ENCODE data around the gene NOL3.

NOL3 gene

DNA sequence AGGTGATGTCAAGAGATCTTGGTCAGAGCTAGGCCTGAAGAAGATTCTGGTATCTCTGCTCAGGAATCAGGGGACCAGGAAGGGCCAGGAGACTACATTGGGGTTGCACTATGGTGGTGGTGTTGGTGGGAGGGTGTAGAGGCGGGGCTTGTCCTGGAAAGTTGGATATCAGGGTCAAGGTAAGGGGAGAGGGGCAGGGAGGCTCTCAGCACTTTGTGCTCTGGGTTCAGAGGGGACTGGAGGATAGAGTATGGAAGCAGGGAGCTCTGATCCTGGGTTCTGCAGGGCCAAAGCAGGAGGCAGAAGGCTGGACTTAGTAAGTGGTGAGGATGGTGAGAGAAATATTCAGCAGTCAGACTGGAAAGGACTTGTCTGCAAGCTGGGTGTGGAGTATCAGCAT is 3.0 kb downstream of the NOL3 start:
- no peak for DNase-seq

DNA sequence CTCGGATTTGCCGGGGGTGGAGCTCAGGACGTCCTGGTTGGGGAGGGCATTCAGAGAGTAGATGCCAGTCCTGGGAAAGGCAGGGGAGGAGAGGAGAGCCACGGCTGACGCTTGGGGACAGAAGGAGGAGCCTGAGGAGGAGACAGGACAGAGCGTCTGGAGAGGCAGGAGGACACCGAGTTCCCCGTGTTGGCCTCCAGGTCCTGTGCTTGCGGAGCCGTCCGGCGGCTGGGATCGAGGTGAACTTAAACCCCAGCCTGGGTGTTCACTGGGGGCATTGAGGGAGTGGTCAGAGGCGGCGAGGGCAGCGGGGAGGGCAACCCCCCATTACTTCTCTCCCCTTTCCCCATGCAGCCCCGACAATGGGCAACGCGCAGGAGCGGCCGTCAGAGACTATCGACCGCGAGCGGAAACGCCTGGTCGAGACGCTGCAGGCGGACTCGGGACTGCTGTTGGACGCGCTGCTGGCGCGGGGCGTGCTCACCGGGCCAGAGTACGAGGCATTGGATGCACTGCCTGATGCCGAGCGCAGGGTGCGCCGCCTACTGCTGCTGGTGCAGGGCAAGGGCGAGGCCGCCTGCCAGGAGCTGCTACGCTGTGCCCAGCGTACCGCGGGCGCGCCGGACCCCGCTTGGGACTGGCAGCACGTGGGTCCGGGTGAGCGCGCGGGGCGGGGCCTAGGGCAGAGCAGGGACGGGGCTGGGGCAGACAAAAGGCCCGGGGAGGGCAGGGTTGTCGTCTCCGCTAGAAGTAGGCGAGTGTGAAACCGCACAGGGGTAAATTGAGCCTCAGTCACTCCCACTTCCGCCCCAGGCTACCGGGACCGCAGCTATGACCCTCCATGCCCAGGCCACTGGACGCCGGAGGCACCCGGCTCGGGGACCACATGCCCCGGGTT is 3.7 kb downstream of the NOL3 start:
- peak; percentile 72 for DNase-seq

DNA sequence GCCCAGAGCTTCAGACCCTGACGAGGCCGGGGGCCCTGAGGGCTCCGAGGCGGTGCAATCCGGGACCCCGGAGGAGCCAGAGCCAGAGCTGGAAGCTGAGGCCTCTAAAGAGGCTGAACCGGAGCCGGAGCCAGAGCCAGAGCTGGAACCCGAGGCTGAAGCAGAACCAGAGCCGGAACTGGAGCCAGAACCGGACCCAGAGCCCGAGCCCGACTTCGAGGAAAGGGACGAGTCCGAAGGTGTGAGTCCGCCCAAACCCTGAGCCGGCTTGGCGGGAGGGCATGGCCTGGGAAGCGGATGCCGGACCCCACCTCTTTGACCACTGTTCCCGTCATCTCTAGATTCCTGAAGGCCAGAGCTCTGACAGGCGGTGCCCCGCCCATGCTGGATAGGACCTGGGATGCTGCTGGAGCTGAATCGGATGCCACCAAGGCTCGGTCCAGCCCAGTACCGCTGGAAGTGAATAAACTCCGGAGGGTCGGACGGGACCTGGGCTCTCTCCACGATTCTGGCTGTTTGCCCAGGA is 4.4 kb downstream of the NOL3 start:
- no peak for DNase-seq

DNA sequence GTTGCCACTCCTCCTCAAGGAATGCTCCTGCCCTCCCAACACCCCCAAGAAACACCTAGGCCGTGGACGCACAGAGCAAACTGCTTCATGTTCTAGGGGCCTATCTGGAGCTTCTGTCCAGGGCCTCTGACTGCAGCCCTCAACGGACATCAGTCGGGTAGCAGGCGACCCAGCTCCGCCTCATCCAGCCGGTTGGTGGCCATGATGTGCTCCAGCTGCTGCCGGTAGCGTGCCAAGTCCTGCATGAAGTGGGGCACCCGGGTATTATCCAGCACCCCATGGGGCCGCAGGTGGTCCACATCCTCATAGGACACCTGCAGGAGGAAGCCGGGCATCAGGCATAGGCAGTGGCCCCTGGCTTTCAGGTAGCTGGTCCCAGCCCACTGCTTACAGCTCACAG is 6.3 kb downstream of the NOL3 start:
- DNase-seq = no peak

DNA sequence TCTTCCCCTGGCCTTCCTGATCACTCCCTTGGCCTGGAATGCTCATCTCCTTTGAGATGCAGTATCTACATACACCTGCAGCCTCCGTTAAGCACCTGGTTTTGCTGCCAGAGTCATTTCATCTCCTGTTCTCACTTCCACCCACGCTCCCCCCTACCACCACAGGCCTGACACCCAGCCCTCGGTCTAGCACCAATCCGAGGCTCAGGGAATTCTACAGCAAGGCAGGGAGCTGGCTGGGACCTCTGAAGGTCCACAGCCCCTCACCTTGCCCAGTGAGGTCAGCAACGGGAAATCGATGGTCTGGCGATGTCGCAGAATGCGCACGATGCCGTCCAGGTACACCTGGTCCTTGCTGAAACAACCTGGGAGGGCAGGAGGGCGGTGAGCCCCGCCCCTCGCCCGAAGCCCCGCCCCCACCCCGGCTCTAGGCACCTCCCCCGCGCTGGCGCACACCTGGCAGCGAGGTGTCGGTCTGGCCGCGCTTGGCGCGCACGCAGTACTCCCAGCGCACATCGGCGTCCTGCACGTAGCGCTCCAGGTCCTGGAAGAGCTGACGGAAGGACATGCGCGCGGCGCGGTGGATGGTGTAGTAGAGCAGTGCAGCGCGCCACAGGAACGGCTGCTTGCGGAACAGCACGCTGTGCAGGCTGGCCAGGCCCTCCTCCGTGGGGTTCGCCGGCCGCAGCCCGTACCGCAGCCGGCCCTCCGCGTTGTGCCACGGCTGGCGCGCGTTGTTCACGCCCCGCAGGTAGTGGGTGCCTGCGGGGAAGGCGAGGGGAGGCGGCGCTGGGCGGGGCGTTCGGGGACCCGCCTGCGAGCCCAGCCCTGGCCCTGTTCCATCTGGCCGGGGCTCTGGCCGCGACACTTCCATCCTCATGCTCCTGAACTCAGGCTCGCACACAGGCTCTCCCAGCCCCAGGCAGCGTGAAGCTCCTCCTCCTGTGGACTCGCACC is 7.7 kb downstream of the NOL3 start:
- peak; percentile 31 for DNase-seq

DNA sequence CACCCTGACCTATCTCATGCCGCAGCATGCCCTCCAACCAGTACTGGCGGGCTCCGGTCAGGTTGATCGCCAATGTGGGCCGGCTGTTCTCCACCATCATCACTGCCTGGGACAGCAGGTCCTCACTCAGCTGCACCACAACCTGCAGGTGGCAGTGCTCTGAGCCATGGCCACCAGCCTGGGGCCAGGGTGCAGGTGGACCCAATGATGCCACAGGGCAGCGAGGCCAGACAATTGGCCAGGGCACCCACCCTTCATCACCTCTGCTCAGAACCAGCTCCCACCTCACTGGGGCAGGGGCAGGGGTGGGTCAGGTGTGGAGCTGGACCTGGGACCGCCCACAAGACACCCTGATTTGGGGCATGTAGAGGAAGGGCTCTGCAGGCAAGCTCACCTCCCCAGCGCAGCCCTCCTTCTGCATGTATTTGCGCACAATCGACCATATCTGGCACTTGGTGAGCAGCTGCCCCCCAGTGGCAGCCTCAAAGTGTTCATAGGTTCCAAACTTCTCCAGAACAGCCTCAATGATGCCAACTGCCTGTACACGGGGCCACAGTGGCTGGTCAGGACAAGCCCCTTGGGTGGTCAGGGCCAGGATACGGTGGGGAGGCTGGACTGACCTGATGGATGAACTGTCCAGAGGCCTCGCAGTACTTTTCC is 9.2 kb downstream of the NOL3 start:
- no peak for DNase-seq

DNA sequence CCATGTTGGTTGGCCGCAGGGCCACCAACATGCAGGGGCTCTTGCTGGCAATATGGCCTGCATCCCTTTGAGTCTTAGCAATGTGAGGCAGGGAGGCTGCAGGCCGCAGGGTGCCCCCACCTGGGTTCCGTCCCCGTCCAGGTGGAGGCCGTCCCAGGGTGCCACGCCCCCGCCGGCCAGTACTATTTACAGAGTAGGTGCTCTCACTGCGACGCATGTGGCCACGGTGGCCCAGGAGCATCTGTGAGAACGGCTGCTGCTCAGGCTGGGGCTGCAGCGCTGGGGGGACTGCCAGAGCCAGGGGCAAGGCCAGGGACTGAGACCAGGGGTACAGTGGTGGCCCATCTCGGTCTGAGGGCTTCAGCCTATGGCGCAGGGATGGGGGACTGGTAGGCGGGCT is 9.8 kb downstream of the NOL3 start:
- no peak for DNase-seq

DNA sequence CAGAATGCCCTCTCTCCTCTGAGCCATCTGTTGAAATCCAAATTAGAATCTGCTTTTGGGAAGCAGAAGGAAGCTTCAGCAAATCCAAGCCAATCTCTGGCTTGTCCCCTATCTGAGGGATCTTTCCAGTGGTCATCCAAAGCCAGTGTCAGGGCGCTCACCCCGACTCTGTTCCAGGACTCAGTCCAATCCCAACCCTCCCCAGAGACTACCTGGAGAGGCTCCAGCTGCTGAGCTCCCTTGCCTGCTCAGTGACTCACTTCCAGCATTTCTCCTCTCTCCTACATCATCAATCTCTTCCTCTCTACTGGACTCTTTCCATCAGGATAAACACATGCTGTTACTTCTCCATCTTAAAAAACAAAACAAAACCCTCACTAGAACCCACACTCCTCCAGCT is 11.0 kb downstream of the NOL3 start:
- DNase-seq = peak; percentile 88

DNA sequence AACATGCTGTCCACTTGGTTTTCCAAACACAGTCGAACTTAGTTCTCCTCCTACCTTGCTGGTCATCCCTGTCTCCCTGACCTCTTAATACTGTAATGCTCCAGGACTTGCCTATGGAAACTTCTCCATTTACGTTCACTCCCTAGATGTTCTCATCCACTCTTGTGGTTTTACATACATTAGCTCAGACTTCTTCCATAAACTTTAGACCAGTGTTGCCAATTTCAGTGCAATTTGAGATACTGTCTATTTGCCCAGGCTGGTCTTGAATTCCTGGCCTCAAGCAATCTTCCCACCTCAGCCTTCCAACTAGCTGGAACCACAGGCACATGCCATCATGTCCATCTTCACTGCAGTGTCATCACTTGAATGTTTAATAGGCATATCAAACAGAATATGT is 11.9 kb downstream of the NOL3 start:
- DNase-seq = no peak

DNA sequence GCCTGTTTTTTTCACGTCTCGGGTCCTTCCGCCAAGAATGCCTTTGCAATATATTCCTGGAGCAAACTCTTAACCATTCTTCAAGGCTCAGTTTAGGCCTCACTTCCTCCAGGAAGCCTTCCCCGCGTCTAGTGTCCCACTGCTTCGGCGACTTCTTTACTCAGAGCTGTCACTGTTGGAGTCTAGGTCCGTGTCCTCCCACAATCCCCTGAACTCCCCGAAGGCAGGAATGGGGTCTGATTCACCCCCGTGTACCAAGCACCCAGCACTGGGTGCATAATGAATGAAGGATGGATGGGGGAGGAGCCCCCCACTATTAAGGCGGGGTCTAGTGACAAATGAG is 12.9 kb downstream of the NOL3 start:
- DNase-seq = no peak

DNA sequence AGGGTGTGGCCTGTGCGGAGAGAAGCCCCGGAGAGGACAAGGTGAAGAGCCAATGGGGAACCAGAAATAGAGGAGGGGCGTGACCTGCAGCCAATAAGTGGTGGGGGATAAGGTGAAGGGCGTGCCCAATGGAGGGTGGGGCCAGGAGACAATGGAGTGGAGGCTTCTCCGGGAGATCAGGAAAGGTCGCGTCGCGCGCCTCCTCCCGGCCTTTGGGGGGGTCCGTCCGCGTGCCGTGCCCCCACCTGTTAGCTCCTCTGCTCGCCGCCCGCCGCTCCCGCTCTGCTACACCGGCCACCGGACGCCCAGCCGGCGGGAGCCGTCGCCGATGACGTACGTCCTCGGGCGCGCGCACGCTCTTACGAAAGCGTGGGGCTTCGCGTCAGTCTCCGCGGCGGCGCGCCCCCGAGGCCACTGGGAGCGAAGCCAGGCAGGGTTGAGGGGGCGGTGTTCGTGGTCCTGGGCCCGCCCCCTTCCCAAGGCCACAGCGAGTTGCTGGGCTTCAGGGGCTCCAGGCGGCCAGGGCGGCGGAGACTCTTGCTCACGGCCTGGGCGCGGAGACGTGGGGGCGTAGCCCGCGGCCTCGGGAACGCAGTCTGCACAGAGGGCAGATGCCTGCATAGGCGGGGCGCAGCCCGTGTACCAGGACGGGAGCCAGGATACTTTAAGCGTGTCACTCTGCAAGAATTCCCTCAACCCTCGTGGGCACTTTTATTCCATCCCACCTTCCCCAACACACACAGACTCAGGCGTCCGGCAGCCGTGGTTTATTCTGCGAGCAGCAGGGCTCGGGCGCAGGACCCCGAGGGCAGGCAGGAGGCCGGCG is 13.5 kb downstream of the NOL3 start, which contains the start of gene MATCAP1:
MATCAP1 (minus strand) TSS at position 337 of the 826 bp plus-strand sequence. CDS start 3,353 bp downstream, outside the sequence.
- DNase-seq = peak; percentile 98

DNA sequence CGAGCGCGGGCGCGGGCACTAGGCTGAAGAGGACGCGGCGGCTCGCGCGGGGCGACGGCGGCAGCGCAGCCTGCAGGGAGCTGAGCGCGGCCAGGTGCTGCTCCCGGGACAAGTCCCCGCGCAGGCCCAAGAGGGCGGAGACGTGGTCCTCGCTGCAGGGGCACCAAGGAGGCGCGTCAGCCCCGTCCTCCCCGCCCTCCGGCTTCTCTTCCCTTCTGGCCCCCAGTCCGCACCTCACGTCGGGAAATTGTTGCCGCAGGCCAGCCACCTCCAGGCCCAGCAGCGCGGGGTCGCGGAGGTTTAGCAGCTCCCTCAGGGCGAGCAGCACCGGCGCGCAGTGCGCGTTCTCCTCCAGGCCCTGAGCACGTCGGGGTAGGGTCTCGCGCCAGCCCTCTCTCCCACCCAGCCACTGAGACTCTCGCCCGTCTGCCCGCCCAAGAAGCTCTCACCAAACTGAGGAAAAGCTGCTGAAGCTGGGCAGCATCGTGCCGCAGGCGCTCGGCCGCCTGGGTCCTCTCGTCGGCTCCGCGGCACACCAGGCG is 14.2 kb downstream of the NOL3 start:
- no peak for DNase-seq

DNA sequence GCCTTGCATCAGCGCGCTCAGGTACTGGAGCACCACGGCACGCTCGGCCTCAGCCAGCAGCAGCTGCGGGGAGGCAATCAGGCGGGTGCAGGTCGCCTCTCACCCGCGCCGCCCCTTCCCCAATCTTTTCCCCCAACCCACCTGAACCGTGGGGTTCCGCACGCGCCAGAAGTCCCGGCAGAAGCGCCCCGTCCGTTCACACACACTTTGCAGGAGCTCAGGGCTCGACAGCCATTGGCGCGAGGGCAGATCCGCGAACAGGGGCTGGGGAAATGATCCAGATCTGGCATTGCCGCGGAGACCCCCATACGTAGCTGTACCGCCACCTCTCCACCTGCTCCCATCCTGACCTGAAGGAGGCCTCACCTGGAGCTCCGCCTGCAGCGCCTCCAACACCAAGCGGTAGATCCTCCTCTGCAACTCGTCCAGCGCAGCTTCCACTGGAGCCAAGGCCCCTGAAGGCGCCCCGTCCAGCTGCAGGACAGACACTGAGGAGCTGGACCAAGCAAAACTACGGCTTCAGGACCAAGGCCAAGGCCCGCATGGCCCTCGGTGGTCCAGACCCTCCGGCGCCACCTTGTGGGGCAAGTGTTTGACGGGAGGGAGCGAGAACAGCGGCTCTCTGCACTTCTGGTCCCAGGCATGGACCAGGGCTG is 14.8 kb downstream of the NOL3 start:
- DNase-seq = peak; percentile 85

DNA sequence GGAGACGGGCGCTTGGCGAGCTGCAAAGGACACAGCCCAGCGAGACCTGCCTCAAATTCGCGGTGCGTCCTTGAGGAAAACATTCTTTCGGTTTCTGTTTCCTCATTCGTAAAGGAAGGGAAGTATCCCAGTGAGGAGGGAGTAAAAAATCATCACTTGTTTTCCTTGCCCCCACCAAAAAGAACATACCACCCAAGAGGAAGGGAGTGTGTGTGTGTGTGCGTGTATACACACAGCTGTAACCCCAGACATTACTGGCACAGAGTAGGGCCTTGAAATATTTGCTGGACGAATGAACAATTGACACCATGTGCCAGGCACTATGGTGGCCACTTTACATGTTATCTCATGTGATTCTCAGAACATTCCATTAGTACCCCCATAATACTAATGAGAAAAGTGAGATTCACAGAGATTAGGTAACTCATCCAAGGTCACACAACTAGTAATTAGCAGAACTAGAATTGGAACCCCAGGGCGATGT is 15.4 kb downstream of the NOL3 start:
- no peak for DNase-seq

DNA sequence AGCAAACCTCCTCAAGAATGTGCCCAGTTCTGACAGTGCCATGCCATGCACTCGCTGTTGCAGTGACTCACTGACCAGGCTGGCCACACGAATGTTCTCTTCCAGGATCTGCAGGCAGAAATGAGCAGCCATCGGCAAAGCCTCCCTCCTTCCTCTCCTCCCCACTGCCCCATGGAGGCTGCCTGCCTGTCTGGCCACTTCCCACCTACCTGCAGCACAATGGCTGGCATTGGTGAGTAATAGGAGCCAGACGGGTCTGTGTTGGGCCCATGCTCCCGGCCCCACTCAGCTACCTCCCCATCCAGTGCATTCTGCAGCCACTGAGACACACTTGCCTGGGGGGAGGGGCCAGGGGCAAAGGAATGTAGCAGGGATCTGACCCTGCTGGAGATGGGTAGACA is 16.2 kb downstream of the NOL3 start:
- no peak for DNase-seq

DNA sequence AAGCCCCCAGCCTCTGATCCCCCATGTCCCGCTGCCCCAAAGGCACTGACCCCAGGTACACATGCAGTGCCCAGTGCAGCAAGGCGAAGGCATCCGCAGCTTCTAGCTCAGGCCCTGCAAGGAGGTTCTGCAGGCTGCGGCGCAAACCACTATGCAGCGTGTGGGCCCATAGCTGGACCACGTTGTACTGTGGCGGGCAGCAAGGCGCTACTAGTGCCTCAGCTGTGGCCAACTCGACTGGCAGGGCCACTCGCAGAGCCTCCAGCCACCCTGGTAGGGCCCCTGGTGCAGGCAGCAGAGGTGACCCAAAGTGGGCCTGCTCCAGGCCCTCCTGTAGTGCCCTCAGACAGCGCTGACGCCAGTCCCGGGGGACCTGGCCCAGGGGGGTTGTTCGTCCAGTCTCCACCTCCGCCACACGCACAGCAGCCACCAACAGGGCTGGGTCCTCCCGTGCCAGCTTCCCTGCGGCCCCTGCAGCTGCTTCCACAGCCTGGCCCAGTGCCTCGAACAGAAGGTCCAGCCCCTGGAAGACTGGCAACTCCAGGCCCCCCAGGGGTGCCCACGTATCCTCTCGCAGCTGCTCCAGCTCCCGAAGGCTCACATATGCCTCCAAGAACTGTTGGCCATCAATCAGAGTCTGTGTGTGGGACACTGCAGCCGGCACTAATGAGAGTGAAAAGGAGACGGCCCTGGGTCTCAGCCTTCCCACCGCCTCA is 17.0 kb downstream of the NOL3 start:
- DNase-seq = no peak

DNA sequence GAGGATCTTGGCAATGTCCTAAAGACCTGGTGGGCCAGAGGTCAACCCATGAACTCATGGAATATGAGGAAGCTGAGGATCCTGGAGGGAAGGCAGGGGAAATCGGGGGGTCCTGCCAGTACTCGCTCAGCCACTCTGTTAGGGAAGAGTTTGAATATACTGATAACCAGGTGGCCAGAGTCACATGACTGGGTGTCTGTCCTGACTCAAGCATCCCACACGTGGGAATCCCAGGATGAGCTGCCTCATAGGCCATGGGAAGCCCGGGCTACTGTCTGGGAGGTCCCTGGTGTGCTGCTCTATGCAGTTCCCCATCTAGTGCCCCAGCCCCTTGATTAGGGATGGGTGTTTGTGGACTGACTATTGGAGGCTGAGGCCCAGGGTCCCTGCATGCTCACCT is 18.0 kb downstream of the NOL3 start:
- DNase-seq = no peak

DNA sequence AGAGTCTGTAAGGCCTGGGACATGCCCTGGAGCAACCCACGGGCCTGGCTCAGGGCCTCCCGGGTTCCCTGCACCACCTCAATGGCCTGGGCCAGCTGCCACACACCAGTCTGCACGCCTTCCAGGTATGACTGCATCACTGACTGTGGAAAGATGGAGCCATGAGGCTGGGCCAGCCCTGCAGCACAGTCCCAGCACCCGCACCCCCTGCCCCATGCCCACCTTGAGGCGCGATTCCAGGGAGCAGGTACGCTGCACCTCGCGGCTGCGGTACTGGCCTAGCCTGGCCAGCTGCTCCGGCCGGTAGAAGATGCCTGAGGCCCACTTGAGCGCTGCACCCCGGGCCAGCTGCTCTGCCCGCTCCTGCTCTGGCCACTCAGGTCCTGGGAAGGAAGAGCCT is 18.5 kb downstream of the NOL3 start:
- DNase-seq = no peak

DNA sequence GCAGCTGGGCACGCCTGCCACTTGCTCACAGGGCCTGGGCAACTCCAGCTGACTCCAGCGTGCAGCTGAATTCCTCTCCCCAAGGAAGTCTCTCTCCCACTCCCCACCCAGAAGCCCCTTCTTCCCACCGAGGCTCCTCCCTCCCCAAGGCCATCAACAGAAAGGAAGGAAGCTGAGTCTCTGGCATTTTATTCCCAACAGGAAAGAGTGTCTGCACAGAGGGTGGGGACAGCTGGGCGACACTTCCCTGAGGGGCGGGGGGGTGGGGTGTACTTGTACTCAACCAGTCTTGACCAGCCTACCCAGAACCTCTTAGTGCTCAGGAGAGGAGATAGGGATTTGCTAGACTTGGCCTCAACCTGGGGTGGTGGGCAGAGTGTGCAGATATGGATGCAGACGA is 19.7 kb downstream of the NOL3 start, which contains the start of gene EXOC3L1:
EXOC3L1 (minus strand) TSS at position 96 of the 400 bp plus-strand sequence. CDS start 460 bp downstream, outside the sequence.
- no peak for DNase-seq

Data from fibroblast of upper back skin (primary cell).